Neural cell (in vitro differentiated cells): ENCODE results near the gene GTF3C2. TPM values are rescaled to one million over a fixed set of nuclear protein-coding genes. Genes with fewer than 3 reads are reported as not detected.
A peak's percentile ranks its signal among the peaks of the same experiment; 100 is the strongest.

ENCODE experiments used
- H2AFZ ChIP-seq: fragments of 200-600, 300-800 bp; sonication (generic), shearing (Covaris generic); 2 replicates; pipeline ENCODE4 v1.6.0; 2014; ENCODE audit warnings: low read depth, mild to moderate bottlenecking, antibody characterized with exemption, low read length, moderate library complexity
- H3F3A ChIP-seq: fragments of 200-600 bp; shearing (Covaris generic); 2 replicates; pipeline ENCODE4 v1.6.1; 2016; ENCODE audit warnings: mild to moderate bottlenecking, moderate library complexity, mixed read lengths, antibody characterized with exemption, low read length; ENCODE audit not compliant: insufficient read depth, poor library complexity, severe bottlenecking
- H3K27ac ChIP-seq: fragments of 200-600, 300-800 bp; sonication (generic), shearing (Covaris generic); 2 replicates; pipeline ENCODE4 v1.5.1; 2014; ENCODE audit warnings: mild to moderate bottlenecking, low read length, moderate library complexity
- H3K27me3 ChIP-seq: fragments of 300-800, 200-600 bp; sonication (generic), shearing (Covaris generic); 2 replicates; pipeline ENCODE4 v1.6.0; 2014; ENCODE audit warnings: mild to moderate bottlenecking, low read depth, low read length, moderate library complexity; ENCODE audit not compliant: insufficient read depth
- H3K36me3 ChIP-seq: fragments of 300-800, 200-600 bp; sonication (generic), shearing (Covaris generic); 2 replicates; pipeline ENCODE4 v1.5.1; 2014; ENCODE audit warnings: mild to moderate bottlenecking, antibody characterized with exemption, low read length, moderate library complexity; ENCODE audit not compliant: insufficient read depth
- H3K4me2 ChIP-seq: fragments of 300-800, 200-600 bp; sonication (generic), shearing (Covaris generic); 2 replicates; pipeline ENCODE4 v1.6.0; 2014; ENCODE audit warnings: mild to moderate bottlenecking, low read length
- H3K4me3 ChIP-seq: fragments of 300-800, 200-600 bp; sonication (generic), shearing (Covaris generic); 2 replicates; pipeline ENCODE4 v1.5.1; 2014; ENCODE audit warnings: mild to moderate bottlenecking, low read length, moderate library complexity
- H3K79me2 ChIP-seq: fragments of 200-600 bp; shearing (Covaris generic); replicated peaks from 2 replicates; pipeline ENCODE4 v1.6.0; 2014; ENCODE audit warnings: mild to moderate bottlenecking, low read length, moderate library complexity; ENCODE audit not compliant: insufficient read depth
- H3K9ac ChIP-seq: fragments of 300-800, 200-600 bp; sonication (generic), shearing (Covaris generic); 2 replicates; pipeline ENCODE4 v1.6.1; 2016; ENCODE audit warnings: mild to moderate bottlenecking, low read length, mixed read lengths
- H3K9me2 ChIP-seq: fragments of 200-600 bp; shearing (Covaris generic); 2 replicates; pipeline ENCODE4 v1.6.1; 2016; ENCODE audit warnings: mild to moderate bottlenecking, low read length, mixed read lengths; ENCODE audit not compliant: insufficient read depth
- H3K9me3 ChIP-seq: fragments of 200-600, 300-800 bp; sonication (generic), shearing (Covaris generic); 2 replicates; pipeline ENCODE4 v1.6.1; 2016; ENCODE audit warnings: mild to moderate bottlenecking, mixed run types, low read length, moderate library complexity, mixed read lengths
- H4K20me1 ChIP-seq: fragments of 200-600 bp; shearing (Covaris generic); 2 replicates; pipeline ENCODE4 v1.6.1; 2016; ENCODE audit warnings: mild to moderate bottlenecking, mixed run types; ENCODE audit not compliant: insufficient read depth
- MXI1 ChIP-seq: fragments of 450-650 bp; conservative IDR thresholded peaks from 2 replicates; pipeline ENCODE4 v1.6.1; 2014; ENCODE audit warnings: antibody characterized with exemption, mild to moderate bottlenecking; ENCODE audit not compliant: poor library complexity, severe bottlenecking
- RAD21 ChIP-seq: fragments of 450-650 bp; conservative IDR thresholded peaks from 2 replicates; pipeline ENCODE4 v1.6.1; 2014; ENCODE audit warnings: antibody characterized with exemption, mild to moderate bottlenecking, moderate library complexity
- TAF1 ChIP-seq: IDR thresholded peaks from 2 replicates; pipeline ENCODE4 v1.6.1; 2012; ENCODE audit warnings: low read depth
- polyA plus RNA-seq: library from polyadenylated mRNA; depleted of rRNA; stranded (reverse); fragments of >200 nt; gene quantifications from 2 replicates; pipeline ENCODE4 v1.2.3, GENCODE V29; 2014
- TF ChIP-seq, protein P1 (sequence below): fragments of 450-650 bp; IDR thresholded peaks from 2 replicates; pipeline ENCODE4 v1.5.1; 2014; ENCODE audit warnings: antibody characterized with exemption, mild to moderate bottlenecking, moderate library complexity; ENCODE audit not compliant: poor library complexity, severe bottlenecking
- TF ChIP-seq, protein P2 (sequence below): IDR thresholded peaks from 2 replicates; pipeline ENCODE4 v1.6.1; 2012; ENCODE audit warnings: borderline replicate concordance

GTF3C2 gene
- polyA plus RNA-seq, 1 donor from 2014 or later: 27.8 TPM

DNA sequence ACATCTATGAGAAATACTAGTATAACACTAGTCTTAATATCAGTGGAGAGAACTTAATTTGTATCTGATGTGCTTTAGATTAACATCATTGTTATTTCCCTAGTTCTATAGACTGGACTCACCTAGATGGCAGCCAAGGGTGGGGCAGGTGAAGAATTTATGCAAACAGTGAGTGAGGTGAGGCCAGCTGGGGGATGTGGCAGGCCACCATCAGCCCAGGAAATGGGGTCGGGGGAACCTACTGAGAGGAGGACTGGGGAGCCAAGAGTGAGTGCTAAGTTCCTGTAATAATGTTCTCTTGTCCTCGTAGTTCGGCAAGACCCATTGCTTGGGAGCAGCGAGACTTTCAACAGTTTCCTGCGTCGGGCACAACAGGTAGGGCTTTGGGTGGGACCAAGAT is 16.4 kb upstream of the GTF3C2 start:
- Histone ChIP-seq H4K20me1 (no peaks in the 10 kb centered on the region), H3F3A (no peaks in the 10 kb centered on the region), H3K4me2 (no peak overlapping the region), H3K9ac (no peak overlapping the region), H3K27me3 (no peaks in the 10 kb centered on the region), H2AFZ (no peak overlapping the region), H3K36me3 (no peaks in the 10 kb centered on the region), H3K79me2 (peaks cover 29% of the 10 kb centered on the region), H3K9me2 (no peaks in the 10 kb centered on the region), H3K4me3 (no peak overlapping the region), H3K27ac (no peak overlapping the region), H3K9me3 (no peaks in the 10 kb centered on the region)
- TF ChIP-seq TAF1 (no peak), MXI1 (no peak), RAD21 (no peak)
- TF ChIP-seq, protein P1, sequence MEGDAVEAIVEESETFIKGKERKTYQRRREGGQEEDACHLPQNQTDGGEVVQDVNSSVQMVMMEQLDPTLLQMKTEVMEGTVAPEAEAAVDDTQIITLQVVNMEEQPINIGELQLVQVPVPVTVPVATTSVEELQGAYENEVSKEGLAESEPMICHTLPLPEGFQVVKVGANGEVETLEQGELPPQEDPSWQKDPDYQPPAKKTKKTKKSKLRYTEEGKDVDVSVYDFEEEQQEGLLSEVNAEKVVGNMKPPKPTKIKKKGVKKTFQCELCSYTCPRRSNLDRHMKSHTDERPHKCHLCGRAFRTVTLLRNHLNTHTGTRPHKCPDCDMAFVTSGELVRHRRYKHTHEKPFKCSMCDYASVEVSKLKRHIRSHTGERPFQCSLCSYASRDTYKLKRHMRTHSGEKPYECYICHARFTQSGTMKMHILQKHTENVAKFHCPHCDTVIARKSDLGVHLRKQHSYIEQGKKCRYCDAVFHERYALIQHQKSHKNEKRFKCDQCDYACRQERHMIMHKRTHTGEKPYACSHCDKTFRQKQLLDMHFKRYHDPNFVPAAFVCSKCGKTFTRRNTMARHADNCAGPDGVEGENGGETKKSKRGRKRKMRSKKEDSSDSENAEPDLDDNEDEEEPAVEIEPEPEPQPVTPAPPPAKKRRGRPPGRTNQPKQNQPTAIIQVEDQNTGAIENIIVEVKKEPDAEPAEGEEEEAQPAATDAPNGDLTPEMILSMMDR: no peak
- TF ChIP-seq, protein P2, sequence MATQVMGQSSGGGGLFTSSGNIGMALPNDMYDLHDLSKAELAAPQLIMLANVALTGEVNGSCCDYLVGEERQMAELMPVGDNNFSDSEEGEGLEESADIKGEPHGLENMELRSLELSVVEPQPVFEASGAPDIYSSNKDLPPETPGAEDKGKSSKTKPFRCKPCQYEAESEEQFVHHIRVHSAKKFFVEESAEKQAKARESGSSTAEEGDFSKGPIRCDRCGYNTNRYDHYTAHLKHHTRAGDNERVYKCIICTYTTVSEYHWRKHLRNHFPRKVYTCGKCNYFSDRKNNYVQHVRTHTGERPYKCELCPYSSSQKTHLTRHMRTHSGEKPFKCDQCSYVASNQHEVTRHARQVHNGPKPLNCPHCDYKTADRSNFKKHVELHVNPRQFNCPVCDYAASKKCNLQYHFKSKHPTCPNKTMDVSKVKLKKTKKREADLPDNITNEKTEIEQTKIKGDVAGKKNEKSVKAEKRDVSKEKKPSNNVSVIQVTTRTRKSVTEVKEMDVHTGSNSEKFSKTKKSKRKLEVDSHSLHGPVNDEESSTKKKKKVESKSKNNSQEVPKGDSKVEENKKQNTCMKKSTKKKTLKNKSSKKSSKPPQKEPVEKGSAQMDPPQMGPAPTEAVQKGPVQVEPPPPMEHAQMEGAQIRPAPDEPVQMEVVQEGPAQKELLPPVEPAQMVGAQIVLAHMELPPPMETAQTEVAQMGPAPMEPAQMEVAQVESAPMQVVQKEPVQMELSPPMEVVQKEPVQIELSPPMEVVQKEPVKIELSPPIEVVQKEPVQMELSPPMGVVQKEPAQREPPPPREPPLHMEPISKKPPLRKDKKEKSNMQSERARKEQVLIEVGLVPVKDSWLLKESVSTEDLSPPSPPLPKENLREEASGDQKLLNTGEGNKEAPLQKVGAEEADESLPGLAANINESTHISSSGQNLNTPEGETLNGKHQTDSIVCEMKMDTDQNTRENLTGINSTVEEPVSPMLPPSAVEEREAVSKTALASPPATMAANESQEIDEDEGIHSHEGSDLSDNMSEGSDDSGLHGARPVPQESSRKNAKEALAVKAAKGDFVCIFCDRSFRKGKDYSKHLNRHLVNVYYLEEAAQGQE: no peak

DNA sequence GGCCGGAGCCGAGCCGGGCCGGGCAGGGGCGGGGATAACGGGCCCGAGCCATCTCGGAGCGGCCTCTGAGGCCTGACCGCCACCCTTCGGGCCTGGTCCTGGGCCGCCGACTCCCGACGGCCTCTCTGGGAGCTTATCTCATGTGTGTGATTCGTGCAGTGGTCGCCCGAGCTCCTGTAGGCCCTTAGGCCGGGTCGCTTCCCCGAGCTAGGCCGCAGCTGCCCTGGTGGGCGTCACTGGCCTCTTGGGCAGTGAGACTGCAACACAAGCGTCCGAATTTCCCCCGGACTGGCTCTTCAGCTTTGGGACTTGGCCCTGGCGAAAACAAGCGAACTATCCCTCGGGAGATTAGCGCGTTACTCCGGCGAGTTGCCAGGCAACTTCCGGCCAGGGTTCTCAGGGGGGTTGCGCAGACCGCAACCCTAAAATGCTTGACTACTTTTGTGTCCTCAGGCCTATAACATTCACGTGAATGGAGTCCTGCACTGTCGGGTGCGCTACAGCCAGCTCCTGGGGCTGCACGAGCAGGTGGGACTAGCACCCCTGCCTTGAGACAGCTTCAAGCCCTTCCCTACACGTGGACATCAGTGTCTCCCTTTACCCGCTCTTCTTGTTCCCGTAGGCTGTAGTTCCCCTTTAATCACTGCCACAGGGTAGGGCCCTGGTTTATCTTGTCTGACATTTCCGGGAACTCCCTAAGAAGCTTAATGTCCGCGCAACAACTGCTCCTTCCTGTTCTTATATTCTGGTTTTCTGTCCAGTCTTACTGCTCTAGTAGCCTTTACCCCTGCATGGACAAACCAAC is 14.5 kb upstream of the GTF3C2 start:
- peaks cover 29% of the 10 kb centered on the region for H3K79me2 ChIP-seq
- no peaks in the 10 kb centered on the region for H3F3A ChIP-seq
- no peaks in the 10 kb centered on the region for H3K9me2 ChIP-seq
- H3K4me3 ChIP-seq: peak overlapping the region; percentile 93
- H3K27me3 ChIP-seq: no peaks in the 10 kb centered on the region
- H3K4me2 ChIP-seq: peak overlapping the region; percentile 99
- H3K36me3 ChIP-seq: no peaks in the 10 kb centered on the region
- peak overlapping the region; percentile 82 for H3K27ac ChIP-seq
- no peaks in the 10 kb centered on the region for H3K9me3 ChIP-seq
- H3K9ac ChIP-seq: peak overlapping the region; percentile 97
- TF ChIP-seq, protein P2: peak; percentile 9
- TF ChIP-seq RAD21: no peak
- H4K20me1 ChIP-seq: no peaks in the 10 kb centered on the region
- H2AFZ ChIP-seq: peak overlapping the region; percentile 96
